Stimulated activated CD4-positive, alpha-beta T cell treated with anti-CD3 and anti-CD28 coated beads, Interleukin-15, amount 100 ng/mL, for 24 hours (primary cell): Measurements from ENCODE around the gene LIME1.

Experiments used
- DNase-seq: peaks from one replicate; pipeline ENCODE4 v3.0.0-alpha.2; 2020

The LIME1 gene

GRCh38 chr20:63751471-63752271 lies 15.2 kb downstream of the LIME1 start:
- DNase-seq: peak; percentile 48

- DNase-seq: no peak
Measured at GRCh38 chr20:63752411-63753101, 16.1 kb downstream of the LIME1 start.

DNA sequence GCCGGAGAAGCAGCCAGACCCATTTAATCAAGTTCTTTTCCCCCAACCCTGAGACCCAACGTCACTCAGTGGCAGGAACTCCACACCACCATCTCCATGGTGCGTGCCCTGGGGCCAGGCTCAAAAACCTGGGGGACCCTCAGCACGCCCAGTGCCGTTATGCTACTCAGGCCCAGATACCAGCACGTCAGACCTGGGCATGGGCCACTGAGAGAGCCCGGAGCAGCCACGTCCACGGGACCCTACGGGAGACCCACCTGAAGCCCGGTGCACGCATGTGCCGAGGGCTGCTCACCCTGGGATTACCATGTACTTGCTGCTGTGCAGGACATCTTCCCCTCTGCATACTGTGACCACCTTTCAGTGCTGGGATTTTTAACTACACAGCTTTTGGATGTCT lies 16.9 kb downstream of the LIME1 start:
- DNase-seq: no peak

DNA sequence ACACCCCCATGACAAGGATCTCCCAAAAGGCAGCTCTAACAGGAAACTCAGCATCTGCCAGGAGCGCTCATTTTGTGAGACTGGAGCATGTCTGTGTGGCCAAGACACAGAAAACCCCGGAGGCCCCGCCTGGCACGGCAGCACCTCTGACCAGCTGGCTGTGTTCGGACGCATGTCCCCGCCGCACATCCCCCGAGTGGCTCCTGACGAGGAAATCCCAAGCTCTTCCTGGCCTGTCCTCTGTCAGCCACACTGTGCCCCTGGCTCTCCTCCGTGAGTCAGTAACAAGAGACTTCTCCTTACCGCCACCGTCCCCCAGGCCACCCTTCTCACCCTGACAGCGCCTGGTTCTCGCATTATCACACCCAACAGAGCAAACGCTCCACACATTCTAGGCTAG lies 17.5 kb downstream of the LIME1 start:
- no peak for DNase-seq

GRCh38 chr20:63755933-63756647 lies 19.6 kb downstream of the LIME1 start:
- no peak for DNase-seq

DNA sequence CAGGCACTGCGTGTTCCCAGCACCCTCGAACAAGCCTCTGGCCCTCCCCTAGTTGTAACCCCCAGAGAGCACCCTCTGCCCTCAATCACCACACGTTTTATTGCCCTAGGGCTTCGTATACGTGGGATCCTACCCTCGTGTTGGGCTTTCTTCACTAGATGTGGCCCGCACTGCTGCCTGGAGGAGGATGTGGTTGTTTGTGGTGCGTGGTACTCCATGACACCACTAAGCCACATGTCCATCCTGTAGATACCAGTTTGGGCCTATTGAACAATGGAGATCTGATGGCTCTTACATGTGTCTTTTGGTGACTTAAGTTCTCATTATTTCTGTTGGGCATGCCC lies 20.2 kb downstream of the LIME1 start:
- no peak for DNase-seq

DNA sequence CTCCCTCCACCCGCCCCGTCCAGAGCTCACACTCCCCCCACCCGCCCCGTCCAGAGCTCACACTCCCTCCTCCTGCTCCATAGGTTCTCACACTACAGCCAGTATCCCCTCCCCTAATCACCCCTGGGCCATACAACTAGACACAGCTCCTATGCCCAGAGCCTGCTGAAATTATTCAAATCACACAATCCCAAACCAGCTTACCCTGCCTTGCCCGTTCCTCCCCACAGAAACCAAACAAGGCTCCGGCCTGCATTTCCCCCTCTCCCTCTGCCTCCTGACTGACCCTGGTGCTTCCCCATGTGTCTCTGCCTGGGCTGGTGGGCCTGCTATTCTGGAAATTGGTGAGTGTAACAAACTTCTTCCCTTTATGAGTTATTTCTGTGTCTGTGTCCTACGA lies 21.7 kb downstream of the LIME1 start:
- no peak for DNase-seq

DNA sequence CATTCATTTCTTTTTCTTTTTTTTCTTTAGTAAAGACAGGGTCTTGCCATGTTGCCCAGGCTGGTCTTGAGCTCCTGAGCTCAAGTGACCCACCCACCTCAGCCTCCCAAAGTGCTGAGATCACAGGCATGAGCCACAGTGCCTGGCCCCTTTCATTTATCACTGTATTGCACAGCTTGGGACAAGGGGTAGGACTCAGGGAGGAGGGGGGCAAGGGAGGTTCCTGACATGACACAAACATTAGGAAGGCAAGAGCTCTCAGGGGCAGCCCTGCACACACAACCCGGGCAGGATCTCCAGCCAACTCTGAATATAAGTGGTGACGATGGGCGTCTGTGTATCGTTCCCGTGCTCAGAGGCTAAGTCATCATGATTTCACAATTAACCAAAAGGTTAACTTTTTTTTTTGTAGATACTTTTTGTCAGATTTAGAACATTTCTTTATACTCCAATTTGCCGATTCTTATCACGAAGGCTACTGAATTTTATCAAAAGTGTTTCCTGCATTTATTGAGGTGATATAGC lies 23.0 kb downstream of the LIME1 start:
- DNase-seq: no peak

GRCh38 chr20:63765082-63765873 lies 28.8 kb downstream of the LIME1 start:
- DNase-seq: no peak

- DNase-seq: no peak
Measured at GRCh38 chr20:63765902-63766301, 29.4 kb downstream of the LIME1 start.

GRCh38 chr20:63766695-63767426 lies 30.4 kb downstream of the LIME1 start:
- DNase-seq: no peak

GRCh38 chr20:63767456-63767855 lies 31.0 kb downstream of the LIME1 start:
- no peak for DNase-seq

DNA sequence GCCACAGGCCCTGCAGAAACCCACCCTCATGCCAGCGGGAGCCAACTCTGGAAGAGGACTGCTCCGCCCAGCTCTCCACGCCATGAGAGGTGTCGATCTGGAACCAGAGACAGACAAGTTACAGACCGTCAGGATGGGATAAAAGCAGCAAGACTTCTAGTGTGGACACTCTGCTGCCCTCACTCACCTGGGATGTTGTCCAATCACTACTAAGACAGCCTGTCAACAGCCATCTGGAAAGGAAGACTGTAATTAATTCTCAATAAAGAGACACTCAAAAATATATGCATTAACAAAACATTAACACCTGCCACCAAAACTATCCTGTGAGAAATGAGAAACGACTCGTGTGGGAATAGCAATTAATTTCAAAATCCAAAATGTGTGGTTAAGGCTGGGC lies 31.4 kb downstream of the LIME1 start:
- DNase-seq: no peak

DNA sequence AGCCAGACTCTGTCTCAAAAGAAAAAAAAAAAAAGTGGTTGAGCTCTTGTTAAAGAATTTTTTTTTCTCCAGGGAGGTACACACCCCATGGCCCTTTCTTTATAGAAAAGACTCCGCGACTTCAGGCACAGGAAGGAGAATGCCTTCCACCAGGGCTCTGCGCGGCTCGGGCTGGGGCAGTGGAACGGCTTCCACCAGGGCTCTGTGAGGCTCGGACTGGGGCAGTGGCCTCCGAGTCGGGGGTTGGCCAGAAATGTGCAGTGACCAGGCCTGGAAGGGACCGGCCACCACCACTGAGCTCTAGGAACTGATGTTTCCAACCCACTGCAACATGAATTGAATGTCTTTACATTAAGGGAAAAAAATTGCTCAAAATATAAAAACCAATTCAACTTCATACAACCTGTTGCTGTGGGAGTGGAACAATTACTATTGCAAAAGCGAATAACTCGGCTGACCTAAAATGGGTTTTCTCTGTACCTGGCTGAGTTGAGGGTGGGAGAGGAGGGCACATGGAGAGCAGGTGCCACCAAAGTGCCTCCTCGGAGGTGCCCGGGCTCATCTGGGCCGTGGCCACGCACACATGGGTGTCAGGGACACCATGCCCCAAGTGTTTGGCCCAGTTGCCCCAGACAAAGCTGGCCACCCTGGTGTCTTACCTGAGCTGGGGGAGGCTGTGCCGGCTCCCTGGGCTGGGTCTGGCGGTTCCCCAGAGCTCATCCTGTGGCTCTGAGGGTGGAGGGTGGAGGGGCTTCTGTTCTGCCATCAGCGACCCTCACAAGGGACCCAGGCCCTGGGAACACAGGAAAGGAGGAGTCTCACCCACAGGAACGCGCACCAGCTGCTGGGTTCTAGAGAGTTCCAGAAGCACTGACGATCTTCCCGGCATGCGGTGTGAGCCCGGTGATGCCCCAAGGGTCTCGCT lies 32.4 kb downstream of the LIME1 start:
- DNase-seq: no peak

DNA sequence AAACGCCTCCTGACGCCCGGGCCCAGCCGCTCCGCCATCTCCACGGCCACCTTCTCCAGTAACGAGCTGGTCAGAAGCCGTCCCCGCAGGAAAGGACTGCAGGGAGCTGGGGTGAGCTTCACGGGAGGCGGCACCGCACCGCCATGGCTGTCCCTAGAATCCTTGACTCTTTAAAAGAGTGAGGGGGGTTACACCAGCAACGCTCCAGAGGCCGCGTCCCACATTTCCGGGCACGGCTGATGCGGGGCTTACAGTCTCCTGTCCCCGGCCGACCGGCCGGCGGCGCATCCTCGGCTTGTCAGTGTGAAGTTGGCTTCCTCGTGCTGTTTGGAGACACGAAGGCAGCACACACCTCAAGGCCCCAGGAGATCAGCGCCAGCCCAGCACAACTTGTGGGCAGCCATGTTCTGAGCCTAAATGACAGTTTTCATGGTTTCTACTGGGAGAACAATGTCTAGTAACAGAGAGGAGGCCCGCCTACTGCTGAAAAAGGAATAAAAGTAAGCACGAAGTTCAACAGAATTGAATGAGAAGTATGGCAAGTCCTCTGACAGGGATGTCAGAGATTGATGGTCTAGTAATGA lies 33.5 kb downstream of the LIME1 start:
- no peak for DNase-seq

DNA sequence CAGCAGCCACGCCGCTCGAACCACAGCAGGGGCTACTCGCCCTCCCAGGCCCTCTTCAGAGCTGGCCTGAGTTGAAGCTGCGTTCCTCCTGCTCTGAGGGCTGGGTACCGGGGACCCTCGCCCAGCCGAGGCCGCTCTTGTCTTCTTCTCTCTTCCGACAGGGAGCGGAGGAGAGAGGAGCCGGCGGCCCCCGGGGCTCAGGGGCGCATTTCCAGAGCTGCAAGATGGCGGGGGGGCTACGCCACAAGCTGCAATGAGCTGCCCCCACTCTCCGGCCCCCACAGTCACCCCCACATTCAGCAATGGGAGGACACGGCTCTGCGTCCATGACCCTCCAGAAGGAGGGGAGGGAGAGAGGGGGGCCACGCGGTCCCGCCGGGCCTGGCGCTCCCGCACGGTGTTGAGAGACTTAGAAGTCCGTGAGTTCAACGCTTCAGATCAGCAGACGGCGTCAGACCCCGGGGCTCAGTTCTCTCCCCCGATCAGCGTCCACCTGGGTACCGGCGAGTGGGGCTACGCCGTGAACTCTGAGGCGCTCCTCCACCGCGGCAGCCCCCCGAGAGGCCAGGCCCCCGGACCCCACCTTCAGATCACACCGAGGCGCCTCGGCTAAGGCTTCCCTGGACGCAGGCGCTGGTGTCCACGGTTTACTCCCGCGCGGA lies 34.7 kb downstream of the LIME1 start:
- DNase-seq: no peak

DNA sequence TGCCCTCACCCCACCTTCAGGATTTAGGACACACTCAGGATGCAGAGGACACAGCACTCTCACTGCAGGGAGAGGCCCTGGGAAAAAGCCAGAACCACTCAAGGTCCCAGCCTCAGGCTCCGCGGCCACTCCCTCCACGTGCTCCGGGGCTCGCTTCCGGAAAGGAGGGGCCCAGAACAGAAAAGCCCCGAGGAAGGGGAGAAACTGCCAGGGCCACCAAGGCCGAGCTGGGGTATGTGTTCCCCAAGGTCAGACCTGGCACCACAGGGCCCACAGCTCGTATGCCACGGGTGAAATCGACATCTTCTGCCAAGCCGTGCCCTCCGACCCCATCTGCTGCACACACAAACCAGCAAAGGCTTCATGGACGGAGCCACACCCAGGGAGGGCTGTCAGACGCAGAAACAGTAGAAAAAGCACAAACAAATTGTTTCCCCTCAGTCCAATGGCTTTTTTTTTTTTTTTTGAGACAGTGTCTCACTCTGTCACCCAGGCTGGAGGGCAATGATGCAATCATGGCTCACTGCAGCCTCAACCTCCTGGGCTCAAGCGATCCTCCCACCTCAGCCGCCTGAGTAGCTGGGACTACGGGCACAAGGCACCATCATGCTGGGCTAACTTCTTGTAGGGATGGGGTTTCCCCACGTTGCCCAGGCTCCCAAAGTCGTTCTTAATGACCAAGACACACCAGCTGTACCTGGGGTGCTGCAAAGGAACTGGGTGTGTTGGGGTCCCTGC lies 36.5 kb downstream of the LIME1 start:
- no peak for DNase-seq

GRCh38 chr20:63773571-63774241 lies 37.2 kb downstream of the LIME1 start:
- DNase-seq: no peak

DNA sequence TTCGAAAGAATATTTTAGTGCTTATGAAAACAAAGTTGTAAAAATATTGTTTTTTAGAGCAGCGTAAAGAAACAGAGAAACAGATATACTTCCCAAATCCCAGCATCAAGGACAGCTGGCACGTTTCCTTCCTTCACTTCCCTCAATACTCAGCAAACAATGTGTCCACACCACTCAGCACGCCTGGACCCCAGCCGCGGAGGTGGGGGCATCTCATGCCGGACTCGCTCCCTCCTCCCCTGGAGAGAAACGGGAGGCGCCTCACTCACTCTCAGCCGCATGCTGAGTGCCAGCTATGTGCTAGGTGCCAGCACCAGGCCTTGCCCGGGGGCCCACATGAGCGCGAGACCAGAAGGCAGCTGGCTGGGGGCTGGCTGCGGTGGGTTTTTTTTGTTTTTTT lies 37.8 kb downstream of the LIME1 start:
- no peak for DNase-seq
